IMR-90 (cell line): ENCODE results near the gene MKS1. TPM values are rescaled to one million over a fixed set of nuclear protein-coding genes. Genes with fewer than 3 reads are reported as not detected.

ENCODE experiments used
- ATAC-seq: fragments of 200-7000 bp; cut with Tn5 transposase; 2 replicates; pipeline ENCODE4 v1.9.1; 2020; ENCODE audit warnings: low read depth, mild to moderate bottlenecking, moderate library complexity
- BruUV-seq: library from RNA; stranded (reverse); fragments of 400-500 nt; replicated peaks from 2 replicates; lab custom pipeline; 2021; lab: Mats Ljungman, UMichigan
- CTCF ChIA-PET: fragments of 300-600 bp; formaldehyde crosslinking; extraction: SDS; loops from one replicate; lab custom pipeline; 2021; ENCODE audit warnings: antibody characterized with exemption; lab: Yijun Ruan, JAX
- POLR2A ChIA-PET: fragments of 300-600 bp; sonication (Branson Sonifier 250); formaldehyde crosslinking; loops from one replicate; lab custom pipeline; 2022; ENCODE audit warnings: antibody characterized with exemption; ENCODE audit not compliant: unreplicated experiment; lab: Charles Lee
- DNase-seq: peaks from one replicate; pipeline ENCODE4 v3.0.0; 2013
- H2AFZ ChIP-seq: replicated peaks from 2 replicates; pipeline ENCODE3; 2013; ENCODE audit warnings: low read length, mild to moderate bottlenecking; ENCODE audit not compliant: poor library complexity
- H2AK5ac ChIP-seq: 2 replicates; pipeline ENCODE4 v1.6.1; 2013; ENCODE audit warnings: low read depth, low read length, inconsistent platforms
- H2AK9ac ChIP-seq: replicated peaks from 2 replicates; pipeline ENCODE3; 2013; ENCODE audit warnings: mild to moderate bottlenecking, low read depth, low read length, moderate library complexity; ENCODE audit not compliant: poor library complexity
- H2BK120ac ChIP-seq: 2 replicates; pipeline ENCODE4 v1.6.1; 2013; ENCODE audit warnings: low read depth, low read length, inconsistent platforms
- H2BK15ac ChIP-seq: 3 replicates; pipeline ENCODE4 v1.6.1; 2013; ENCODE audit warnings: low read depth, low read length, inconsistent platforms
- H2BK20ac ChIP-seq: 2 replicates; pipeline ENCODE4 v1.6.1; 2013; ENCODE audit warnings: low read depth, mild to moderate bottlenecking, inconsistent platforms, low read length, moderate library complexity
- H2BK5ac ChIP-seq: 2 replicates; pipeline ENCODE4 v1.6.1; 2013; ENCODE audit warnings: mild to moderate bottlenecking, low read depth, low read length, inconsistent platforms; ENCODE audit not compliant: poor library complexity, severe bottlenecking
- H3K14ac ChIP-seq: replicated peaks from 2 replicates; pipeline ENCODE4 v1.6.1; 2013; ENCODE audit warnings: low read depth, low read length, inconsistent platforms
- H3K18ac ChIP-seq: 2 replicates; pipeline ENCODE4 v1.6.1; 2013; ENCODE audit warnings: low read depth, low read length, control low read depth
- H3K23ac ChIP-seq: 2 replicates; pipeline ENCODE4 v1.6.1; 2013; ENCODE audit warnings: low read depth, low read length, inconsistent platforms
- H3K27ac ChIP-seq: 2 replicates; pipeline ENCODE4 v1.5.1; 2013; ENCODE audit warnings: mild to moderate bottlenecking, control low read depth, low read length; ENCODE audit not compliant: insufficient read depth
- H3K27me3 ChIP-seq: 2 replicates; pipeline ENCODE4 v1.6.1; 2013; ENCODE audit warnings: low read length; ENCODE audit not compliant: control insufficient read depth, insufficient read depth
- H3K36me3 ChIP-seq: 2 replicates; pipeline ENCODE4 v1.6.1; 2013; ENCODE audit warnings: low read length, mixed read lengths; ENCODE audit not compliant: control insufficient read depth, insufficient read depth
- H3K4ac ChIP-seq: 2 replicates; pipeline ENCODE4 v1.6.1; 2013; ENCODE audit warnings: low read depth, low read length, inconsistent platforms
- H3K4me1 ChIP-seq: 2 replicates; pipeline ENCODE4 v1.6.1; 2013; ENCODE audit warnings: low read length, mixed read lengths; ENCODE audit not compliant: control insufficient read depth, insufficient read depth
- H3K4me2 ChIP-seq: 2 replicates; pipeline ENCODE4 v1.6.1; 2013; ENCODE audit warnings: low read depth, mild to moderate bottlenecking, control low read depth, low read length, moderate library complexity
- H3K4me3 ChIP-seq: 2 replicates; pipeline ENCODE4 v1.5.1; 2013; ENCODE audit warnings: low read depth, mild to moderate bottlenecking, control low read depth, low read length, moderate library complexity; ENCODE audit not compliant: insufficient read depth
- H3K56ac ChIP-seq: 2 replicates; pipeline ENCODE4 v1.6.1; 2013; ENCODE audit warnings: low read length, inconsistent platforms; ENCODE audit not compliant: insufficient read depth; ENCODE audit errors: extremely low read depth
- H3K79me1 ChIP-seq, 2 experiments: 2 replicates each; pipeline ENCODE4 v1.6.1; 2013; ENCODE audit warnings: low read length in 2 of 2, inconsistent platforms in 1 of 2, low read depth in 1 of 2
- H3K9ac ChIP-seq: 2 replicates; pipeline ENCODE4 v1.6.1; 2013; ENCODE audit warnings: low read depth, low read length, control low read depth
- H3K9me1 ChIP-seq: 2 replicates; pipeline ENCODE4 v1.6.1; 2013; ENCODE audit warnings: low read length, inconsistent platforms; ENCODE audit not compliant: insufficient read depth
- H3K9me3 ChIP-seq: 2 replicates; pipeline ENCODE4 v1.6.1; 2013; ENCODE audit warnings: low read length; ENCODE audit not compliant: control insufficient read depth, insufficient read depth
- H4K20me1 ChIP-seq: 2 replicates; pipeline ENCODE4 v1.6.1; 2013; ENCODE audit warnings: low read length, inconsistent platforms; ENCODE audit not compliant: insufficient read depth
- H4K5ac ChIP-seq: 2 replicates; pipeline ENCODE4 v1.6.1; 2013; ENCODE audit warnings: mild to moderate bottlenecking, low read depth, low read length, control low read depth
- H4K8ac ChIP-seq, 2 experiments: 2 replicates each; pipeline ENCODE4 v1.6.1; 2013; ENCODE audit warnings: low read depth in 2 of 2, low read length in 2 of 2, control low read depth in 1 of 2, inconsistent platforms in 1 of 2
- H4K91ac ChIP-seq: 2 replicates; pipeline ENCODE4 v1.6.1; 2013; ENCODE audit warnings: low read depth, low read length, inconsistent platforms; ENCODE audit not compliant: insufficient read depth
- MAFK ChIP-seq: IDR thresholded peaks from 2 replicates; pipeline ENCODE4 v1.6.1; 2012; ENCODE audit warnings: low read depth, low read length, improper control_type of control experiment
- NFE2L2 ChIP-seq: fragments of 150-350 bp; IDR thresholded peaks from 2 replicates; pipeline ENCODE4 v1.6.1; 2016; ENCODE audit warnings: low read depth, mild to moderate bottlenecking, low read length
- RCOR1 ChIP-seq: IDR thresholded peaks from 2 replicates; pipeline ENCODE4 v1.6.1; 2012; ENCODE audit warnings: mild to moderate bottlenecking, low read length, improper control_type of control experiment; ENCODE audit not compliant: insufficient replicate concordance
- SMC3 ChIP-seq: fragments of 150-350 bp; IDR thresholded peaks from 2 replicates; pipeline ENCODE4 v1.6.1; 2016; ENCODE audit warnings: low read depth, mild to moderate bottlenecking, antibody characterized with exemption, low read length, moderate library complexity
- USF2 ChIP-seq: fragments of 150-350 bp; IDR thresholded peaks from 2 replicates; pipeline ENCODE4 v1.6.1; 2017; ENCODE audit warnings: mild to moderate bottlenecking, antibody characterized with exemption, low read length, low read depth
- WGBS, 2 experiments: methylation state at CpG; one replicate each; pipeline versions ENCODE4 v1.1.5 to v1.1.7; 2013; ENCODE audit warnings: missing lambda C conversion rate in 2 of 2; ENCODE audit not compliant: insufficient read length in 1 of 2; ENCODE audit errors: extremely low coverage in 2 of 2; 5-methylcytosine and 5-hydroxymethylcytosine counted together
- dilution Hi-C: fragments of 300-500 bp; cut with HindIII; formaldehyde crosslinking; loops from one replicate; pipeline ENCODE4 v1.14.3; 2018; ENCODE audit warnings: low sequenced_read_pairs; ENCODE audit not compliant: unreplicated experiment
- in situ Hi-C: fragments of 300-500 bp; cut with MboI; formaldehyde crosslinking; loops from 3 replicates; pipeline ENCODE4 v1.14.3; 2019; ENCODE audit warnings: low sequenced_read_pairs, inconsistent platforms, mixed read lengths
- intact Hi-C: fragments of 100-400 bp; cut with micrococcal nuclease; formaldehyde crosslinking; loops from 2 replicates; pipeline ENCODE4 v1.10.0; 2022
- polyA plus RNA-seq, 3 experiments: library from polyadenylated mRNA; depleted of rRNA; stranded (reverse); fragments of >200 nt; gene quantifications; 2 replicates each; pipeline ENCODE4 v1.2.3, GENCODE V29; 2012; ENCODE audit warnings: low replicate concordance in 1 of 3
- total RNA-seq: library from RNA; depleted of rRNA; stranded (reverse); fragments of >200 nt; gene quantifications from 2 replicates; pipeline ENCODE4 v1.2.3, GENCODE V29; 2012

The MKS1 gene
- total and polyA plus RNA-seq, 2 of the 4 experiments (the other 2 are of a cell fraction) = 11.5 to 13.2 TPM

GRCh38 chr17:58219789-58220183 lies 731 bp upstream of the MKS1 start:
- H4K20me1 ChIP-seq = no peaks in the 10 kb centered on the region
- H3K4me1 ChIP-seq = peaks cover 3% of the 10 kb centered on the region; the same call in 1 of the 2 replicates
- H2BK15ac ChIP-seq = no peak overlapping the region
- no peak overlapping the region for H3K14ac ChIP-seq
- H2AFZ ChIP-seq = peak overlapping the region; percentile 78
- no peak for DNase-seq
- no peak overlapping the region for H2BK120ac ChIP-seq
- H3K9me3 ChIP-seq = no peaks in the 10 kb centered on the region
- H3K23ac ChIP-seq = no peak overlapping the region
- POLR2A ChIA-PET = no interaction called here
- BruUV-seq = no TSS peak
- 87% methylated on average over 3 of the region's 7 CpGs; no CpG with 5 or more reads in 1 of the 2 experiments for WGBS, 2 experiments
- H3K9me1 ChIP-seq = peaks cover 5% of the 10 kb centered on the region; the same call in 1 of the 2 replicates
- no peak overlapping the region for H2AK9ac ChIP-seq
- H3K27ac ChIP-seq = no peak overlapping the region
- H3K4me3 ChIP-seq = no peak overlapping the region
- H3K4ac ChIP-seq = no peak overlapping the region
- 0 out of 2 replicates have a peak, but pooled peaks cover 2% of the 10 kb centered on the region for H3K36me3 ChIP-seq
- no peak overlapping the region for H3K9ac ChIP-seq
- dilution Hi-C loops = no loop called here
- no peak overlapping the region for H3K56ac ChIP-seq
- H4K91ac ChIP-seq = no peak overlapping the region
- H3K27me3 ChIP-seq = no peaks in the 10 kb centered on the region
- H2AK5ac ChIP-seq = no peak overlapping the region
- no peak overlapping the region for H2BK5ac ChIP-seq
- H3K79me1 ChIP-seq = peaks cover 5% of the 10 kb centered on the region in 2 experiments; a peak in 2 of 4 replicates
- in situ Hi-C loops = no loop called here
- TF ChIP-seq SMC3 (no peak), USF2 (no peak), NFE2L2 (no peak), RCOR1 (no peak), MAFK (no peak)
- H2BK20ac ChIP-seq = no peak overlapping the region
- H4K5ac ChIP-seq = peak overlapping the region; percentile 94
- no peak for ATAC-seq
- peak overlapping the region; percentile 49; the same call in 1 of the 2 replicates for H3K4me2 ChIP-seq
- CTCF ChIA-PET = interaction anchor here (0.5 to 0.6 kb wide), 2 partner anchors 11 to 340 kb away, joined by 3 to 4 read pairs; no protein-coding TSS in a partner anchor
- no peak overlapping the region for H3K18ac ChIP-seq
- peak overlapping the region; percentile 94 to 96 for H4K8ac ChIP-seq
- intact Hi-C loops = no loop called here
